KG1 (cell line): ENCODE results near the gene CERK.
A peak's percentile ranks its signal among the peaks of the same experiment; 100 is the strongest.

Experiments used
- DNase-seq: peaks from one replicate; lab custom pipeline; 2025; lab: John Stamatoyannopoulos, UW

CERK gene

GRCh38 chr22:46677323-46678002, 60.6 kb downstream of the CERK start:
- no peak for DNase-seq

- no peak for DNase-seq
Observed at GRCh38 chr22:46676881-46677280, 61.2 kb downstream of the CERK start.

- DNase-seq: no peak
Observed at GRCh38 chr22:46676479-46676878, 61.6 kb downstream of the CERK start.

GRCh38 chr22:46675938-46676337, 62.1 kb downstream of the CERK start:
- no peak for DNase-seq

GRCh38 chr22:46675479-46675878, 62.6 kb downstream of the CERK start:
- no peak for DNase-seq

- no peak for DNase-seq
Observed at GRCh38 chr22:46674906-46675305, 63.1 kb downstream of the CERK start.

GRCh38 chr22:46674367-46674781, 63.7 kb downstream of the CERK start:
- peak; percentile 81 for DNase-seq

GRCh38 chr22:46673662-46674236, 64.3 kb downstream of the CERK start:
- DNase-seq: no peak

- no peak for DNase-seq
Observed at GRCh38 chr22:46673205-46673604, 64.8 kb downstream of the CERK start.

- no peak for DNase-seq
Observed at GRCh38 chr22:46672731-46673130, 65.3 kb downstream of the CERK start.

GRCh38 chr22:46671824-46672432, 66.1 kb downstream of the CERK start:
- no peak for DNase-seq

- no peak for DNase-seq
Observed at GRCh38 chr22:46669201-46669600, 68.9 kb downstream of the CERK start.

GRCh38 chr22:46668116-46668515, 69.9 kb downstream of the CERK start:
- DNase-seq: no peak

GRCh38 chr22:46667245-46667623, 70.8 kb downstream of the CERK start:
- no peak for DNase-seq

GRCh38 chr22:46666577-46667244, 71.3 kb downstream of the CERK start:
- no peak for DNase-seq

GRCh38 chr22:46665751-46666280, 72.2 kb downstream of the CERK start:
- DNase-seq: no peak

- no peak for DNase-seq
Observed at GRCh38 chr22:46665151-46665695, 72.8 kb downstream of the CERK start.

- no peak for DNase-seq
Observed at GRCh38 chr22:46664301-46664855, 73.7 kb downstream of the CERK start.

GRCh38 chr22:46663436-46664100, 74.5 kb downstream of the CERK start:
- no peak for DNase-seq

- no peak for DNase-seq
Observed at GRCh38 chr22:46663001-46663400, 75.1 kb downstream of the CERK start.

- DNase-seq: no peak
Observed at GRCh38 chr22:46662226-46662625, 75.8 kb downstream of the CERK start.
